Measurements from ENCODE around the gene PRKAG2.

DNA sequence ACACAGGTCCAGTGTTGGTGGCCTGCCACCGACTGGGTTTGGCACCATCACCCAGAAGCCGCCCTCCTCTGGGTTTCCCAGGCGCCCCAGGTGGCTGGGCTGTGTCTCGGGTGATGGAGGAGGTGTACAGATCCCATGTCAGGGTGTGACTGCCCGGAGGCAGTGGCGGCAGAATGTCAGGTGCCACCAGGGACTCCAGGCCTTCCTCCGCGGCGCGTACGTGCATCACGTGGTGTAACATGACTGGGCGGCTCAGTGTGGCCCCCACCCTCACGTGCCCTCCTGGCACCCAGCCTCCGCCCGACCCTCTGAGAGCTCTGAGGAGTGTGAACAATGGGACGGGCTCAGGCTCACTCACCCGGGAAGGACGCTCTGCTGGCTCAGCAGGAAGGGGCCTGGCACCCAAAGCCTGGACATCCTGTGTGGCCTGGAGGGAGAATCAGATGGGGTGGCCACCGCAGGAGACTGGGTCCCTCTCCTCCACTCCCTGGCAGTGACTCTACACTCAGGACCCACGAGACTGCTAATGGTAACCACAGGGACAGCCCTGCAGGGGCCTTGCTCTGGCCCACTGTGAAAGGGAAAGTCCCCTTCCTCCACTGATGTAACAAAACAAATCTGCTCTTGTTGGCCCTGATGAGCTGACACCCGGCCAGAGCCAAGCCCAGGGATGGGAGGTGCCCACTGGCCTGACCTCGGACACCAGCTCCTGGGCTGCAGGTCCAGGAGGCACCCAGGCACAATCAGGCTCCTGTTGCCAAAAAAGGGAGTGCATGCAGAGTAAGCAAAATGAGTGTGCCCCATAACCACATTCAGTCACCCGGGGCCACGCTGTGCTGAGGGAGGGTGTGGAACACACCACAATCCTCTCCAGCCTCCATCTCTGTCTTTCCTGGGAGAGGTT, 164.8 kb downstream of the PRKAG2 start:
- TF ChIP-seq, protein P1, sequence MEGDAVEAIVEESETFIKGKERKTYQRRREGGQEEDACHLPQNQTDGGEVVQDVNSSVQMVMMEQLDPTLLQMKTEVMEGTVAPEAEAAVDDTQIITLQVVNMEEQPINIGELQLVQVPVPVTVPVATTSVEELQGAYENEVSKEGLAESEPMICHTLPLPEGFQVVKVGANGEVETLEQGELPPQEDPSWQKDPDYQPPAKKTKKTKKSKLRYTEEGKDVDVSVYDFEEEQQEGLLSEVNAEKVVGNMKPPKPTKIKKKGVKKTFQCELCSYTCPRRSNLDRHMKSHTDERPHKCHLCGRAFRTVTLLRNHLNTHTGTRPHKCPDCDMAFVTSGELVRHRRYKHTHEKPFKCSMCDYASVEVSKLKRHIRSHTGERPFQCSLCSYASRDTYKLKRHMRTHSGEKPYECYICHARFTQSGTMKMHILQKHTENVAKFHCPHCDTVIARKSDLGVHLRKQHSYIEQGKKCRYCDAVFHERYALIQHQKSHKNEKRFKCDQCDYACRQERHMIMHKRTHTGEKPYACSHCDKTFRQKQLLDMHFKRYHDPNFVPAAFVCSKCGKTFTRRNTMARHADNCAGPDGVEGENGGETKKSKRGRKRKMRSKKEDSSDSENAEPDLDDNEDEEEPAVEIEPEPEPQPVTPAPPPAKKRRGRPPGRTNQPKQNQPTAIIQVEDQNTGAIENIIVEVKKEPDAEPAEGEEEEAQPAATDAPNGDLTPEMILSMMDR (IDR thresholded peaks at IDR 0.05; ENCODE audit: insufficient read depth, low read length, poor library complexity, severe bottlenecking) = no peak
- no peak for TF ChIP-seq EZH2phosphoT487 (conservative IDR thresholded peaks at IDR 0.05; ENCODE audit: low read length)
